DMS79 treated with DMSO at 0.1 percent for 48 hours (cell line): Measurements from ENCODE around the gene GRPEL2.
A peak's percentile ranks its signal among the peaks of the same experiment; 100 is the strongest.

ENCODE experiments used
- DNase-seq: peaks from one replicate; lab custom pipeline; 2025; lab: John Stamatoyannopoulos, UW

GRPEL2 gene, protein sequence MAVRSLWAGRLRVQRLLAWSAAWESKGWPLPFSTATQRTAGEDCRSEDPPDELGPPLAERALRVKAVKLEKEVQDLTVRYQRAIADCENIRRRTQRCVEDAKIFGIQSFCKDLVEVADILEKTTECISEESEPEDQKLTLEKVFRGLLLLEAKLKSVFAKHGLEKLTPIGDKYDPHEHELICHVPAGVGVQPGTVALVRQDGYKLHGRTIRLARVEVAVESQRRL

DNA sequence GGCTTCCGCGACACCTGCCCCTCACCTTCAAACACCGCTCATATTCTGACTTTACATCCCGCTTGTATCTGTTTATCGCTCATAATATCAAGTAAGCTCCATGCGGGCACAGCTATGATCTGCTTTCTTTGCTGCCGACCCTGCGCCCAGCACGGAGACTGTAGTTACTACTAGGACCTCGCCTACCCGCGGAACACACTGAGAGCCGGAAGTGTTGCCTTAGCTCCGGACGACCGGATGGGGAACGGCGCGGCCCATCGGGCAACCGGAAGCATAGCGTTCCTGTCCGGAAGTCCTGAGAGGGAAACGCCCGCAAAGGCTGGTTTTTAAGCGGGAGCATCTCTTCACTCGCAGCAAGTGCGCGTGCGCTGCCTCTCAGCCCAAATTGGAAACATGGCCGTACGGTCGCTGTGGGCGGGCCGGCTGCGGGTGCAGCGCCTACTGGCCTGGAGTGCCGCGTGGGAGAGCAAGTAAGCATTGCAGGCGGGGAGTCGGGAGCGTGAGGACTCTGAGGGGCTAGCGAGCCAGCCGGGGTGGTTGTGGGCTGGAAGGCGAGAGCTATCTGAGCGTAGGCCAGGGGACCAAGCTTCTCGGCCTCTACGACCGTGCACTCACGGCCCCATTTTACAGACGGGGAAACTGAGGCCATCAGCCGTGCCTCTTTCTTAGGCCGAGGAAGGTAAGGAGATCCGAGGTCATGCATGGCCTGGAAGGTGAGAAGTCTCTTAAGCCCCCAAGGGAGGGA is at the start of gene GRPEL2:
Gene GRPEL2, plus strand, starts transcription at position 353 of the 745 bp plus-strand sequence. Its CDS starts 41 bp downstream, at position 394.
- DNase-seq: peak; percentile 71

DNA sequence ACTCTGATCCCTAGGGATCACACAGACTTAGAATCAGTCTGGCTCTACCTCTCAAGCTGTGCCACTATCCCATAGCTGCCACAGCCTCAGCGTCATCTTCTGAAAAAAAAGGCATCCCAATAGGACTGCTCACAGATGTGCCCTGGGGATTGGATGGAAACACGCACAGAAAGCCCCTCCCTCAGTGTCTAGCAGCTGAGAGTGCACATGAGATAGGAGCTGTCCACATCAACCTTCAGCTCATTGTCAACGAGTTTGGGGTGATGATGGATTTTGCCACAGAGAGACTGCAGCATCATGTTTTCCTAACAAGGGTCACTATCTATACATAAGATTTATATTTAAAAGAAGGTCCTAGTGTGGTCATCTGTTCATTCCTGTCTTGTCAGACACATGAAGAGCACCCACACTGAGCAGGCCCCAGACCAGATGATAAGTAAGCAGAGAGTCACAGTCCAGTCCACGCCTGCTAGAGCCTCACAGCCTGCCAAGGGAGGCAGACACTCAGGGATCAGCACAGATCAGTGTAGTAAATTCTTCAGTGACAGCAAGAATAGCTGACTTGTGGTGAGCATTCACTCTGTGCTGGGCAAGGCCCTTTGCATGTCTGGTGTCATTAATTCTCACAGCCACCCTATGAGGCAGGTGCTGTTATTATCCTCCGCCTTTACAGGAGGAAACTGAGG is 47.8 kb upstream of the GRPEL2 start:
- no peak for DNase-seq

DNA sequence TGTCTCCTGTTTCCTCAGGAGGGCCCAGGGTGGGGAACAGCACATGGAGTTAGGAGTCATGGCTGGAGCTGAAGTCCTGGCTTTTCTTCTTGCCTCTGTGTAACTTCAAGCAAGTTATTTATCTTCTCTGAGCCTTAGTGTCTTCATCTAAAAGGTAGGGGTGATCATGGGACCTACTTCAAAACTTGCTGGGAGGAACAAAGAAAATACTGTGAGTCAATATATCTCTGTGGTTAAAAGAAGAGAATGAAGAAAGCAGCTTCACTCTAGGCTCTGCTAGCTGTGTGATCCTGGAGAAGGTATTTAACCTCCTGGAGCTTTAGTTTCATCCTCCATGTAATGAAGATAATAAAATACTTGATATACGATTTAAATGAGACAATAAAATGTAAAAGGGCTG is 47.1 kb upstream of the GRPEL2 start:
- no peak for DNase-seq

DNA sequence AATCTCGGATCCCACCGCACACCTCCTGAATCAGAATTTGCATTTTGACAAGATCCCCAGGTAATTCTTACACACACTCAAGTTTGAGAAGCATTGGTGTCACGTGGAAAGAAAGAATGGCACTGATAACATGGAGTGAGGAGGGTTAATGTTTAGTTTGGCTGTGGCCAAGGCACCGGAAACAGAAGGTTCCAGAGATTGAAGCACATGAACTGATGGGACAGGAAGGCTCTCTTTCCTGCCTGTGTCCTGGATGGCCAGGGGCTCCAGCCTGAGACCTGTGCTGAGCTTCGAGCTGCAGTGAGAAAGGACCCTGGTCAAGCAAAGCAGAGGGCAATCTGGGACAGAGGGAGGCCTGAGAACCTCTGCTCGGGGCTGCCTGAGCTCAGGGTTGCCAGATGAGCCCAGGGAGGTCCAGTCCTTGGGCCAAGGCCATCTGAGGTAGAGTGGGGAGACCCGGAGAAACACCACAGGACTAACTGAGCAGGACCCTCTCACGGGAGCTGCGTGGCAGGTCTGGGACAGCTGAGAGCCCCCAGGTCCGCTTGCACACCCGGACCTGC is 46.4 kb upstream of the GRPEL2 start:
- DNase-seq: no peak

DNA sequence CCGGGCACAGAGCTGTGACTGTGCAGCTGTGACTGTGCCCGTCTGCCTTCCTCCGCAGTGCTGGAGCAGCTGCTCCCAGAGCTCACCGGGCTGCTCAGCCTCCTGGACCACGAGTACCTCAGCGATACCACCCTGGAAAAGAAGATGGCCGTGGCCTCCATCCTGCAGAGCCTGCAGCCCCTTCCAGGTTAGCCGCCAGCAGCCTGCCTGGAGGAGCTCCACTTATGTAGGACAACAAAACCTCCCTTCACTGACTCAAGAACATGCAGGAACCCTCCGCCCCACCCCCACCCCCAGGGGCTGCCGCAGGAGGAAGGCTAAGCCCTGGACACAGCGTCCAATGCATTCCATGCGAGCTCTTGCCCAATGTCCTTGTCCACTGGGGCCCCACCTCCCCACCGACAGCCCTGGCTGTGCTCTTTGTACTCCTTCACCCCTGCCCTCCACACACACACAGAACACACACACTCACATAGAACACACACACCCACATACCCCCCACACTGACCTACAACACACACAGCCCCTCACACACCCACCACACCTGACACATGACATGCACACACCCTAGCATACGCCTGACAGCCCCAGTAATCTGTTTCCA is 45.7 kb upstream of the GRPEL2 start:
- DNase-seq: no peak

DNA sequence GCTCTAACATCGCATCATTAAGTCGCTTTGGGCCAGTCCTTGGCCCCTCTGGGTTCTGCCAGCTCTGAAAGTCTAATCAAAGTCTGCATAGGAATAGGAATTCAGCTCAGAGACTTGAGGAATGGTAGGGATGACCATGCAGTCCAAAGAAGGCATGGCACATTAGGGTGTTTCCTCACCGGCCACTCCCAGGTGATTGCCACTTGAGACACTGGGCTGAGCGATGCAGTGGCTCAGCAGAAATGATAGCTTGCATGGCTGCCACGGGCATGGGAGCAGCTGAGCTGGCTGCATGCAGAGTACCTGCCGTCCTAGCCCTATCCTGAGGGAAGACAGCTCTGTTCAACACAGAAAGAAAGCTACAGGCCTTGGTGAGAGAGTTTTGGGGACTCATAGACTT is 44.9 kb upstream of the GRPEL2 start:
- DNase-seq: no peak

DNA sequence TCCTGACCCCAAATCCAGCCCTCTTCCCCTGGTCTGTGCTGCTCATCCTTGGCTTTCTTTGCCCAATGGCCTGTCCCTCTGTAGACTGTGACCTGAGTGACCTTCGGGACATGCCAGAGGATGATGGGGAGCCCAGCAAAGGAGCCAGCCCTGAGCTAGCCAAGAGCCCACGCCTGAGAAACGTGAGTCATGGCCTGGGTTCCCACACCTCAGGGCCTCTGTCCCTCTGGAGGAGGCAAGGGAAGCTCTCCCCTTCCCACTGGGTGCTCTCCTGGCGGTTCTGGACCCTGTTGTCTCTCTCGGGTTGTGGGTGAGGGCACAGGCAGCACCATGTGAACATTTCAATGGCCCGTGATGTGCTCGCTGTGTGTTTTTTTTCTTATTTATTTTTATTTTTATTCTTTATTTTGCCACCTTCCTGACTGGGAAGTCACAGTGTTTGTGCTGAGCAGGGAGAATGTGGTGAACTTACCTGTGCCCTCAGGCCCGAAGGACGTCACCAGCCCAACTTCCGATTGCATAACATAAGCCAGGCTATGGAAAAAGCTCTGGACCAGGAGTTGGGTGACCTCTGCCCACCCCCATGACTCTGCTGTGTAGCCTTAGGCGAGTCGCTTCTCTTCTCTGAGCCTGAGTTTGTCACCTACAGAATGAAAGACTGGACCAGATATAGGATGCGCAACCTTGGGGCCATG is 44.1 kb upstream of the GRPEL2 start:
- DNase-seq: no peak

DNA sequence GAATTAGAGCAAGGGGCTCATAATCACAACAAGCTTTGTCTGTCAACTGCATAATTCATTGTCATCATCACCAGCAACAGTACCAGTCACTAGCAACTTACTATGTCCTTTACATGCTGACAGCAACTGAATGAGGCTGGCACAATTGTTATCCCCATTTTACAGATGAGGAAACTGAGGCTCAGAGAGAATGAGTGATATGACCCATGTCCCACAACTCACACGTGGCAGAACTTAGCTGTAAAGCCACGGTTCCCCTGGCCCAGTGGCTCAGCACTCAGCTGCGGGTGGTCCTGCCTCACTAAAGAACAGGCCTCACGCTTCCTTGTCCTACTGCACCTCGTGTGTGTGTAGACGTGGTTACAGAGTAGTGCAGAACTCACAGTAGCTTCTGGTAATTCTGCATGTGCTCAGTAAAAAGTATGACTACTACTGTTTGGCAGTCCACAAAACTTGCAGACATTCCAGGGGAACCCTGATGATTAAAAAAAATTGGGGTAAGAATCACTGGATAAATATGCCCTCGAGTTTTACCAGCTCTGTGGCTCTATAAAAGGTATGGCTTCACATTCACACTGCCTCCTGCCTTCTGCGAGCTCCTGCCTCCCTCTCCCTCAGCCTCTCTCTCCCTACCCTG is 43.4 kb upstream of the GRPEL2 start:
- DNase-seq: no peak

DNA sequence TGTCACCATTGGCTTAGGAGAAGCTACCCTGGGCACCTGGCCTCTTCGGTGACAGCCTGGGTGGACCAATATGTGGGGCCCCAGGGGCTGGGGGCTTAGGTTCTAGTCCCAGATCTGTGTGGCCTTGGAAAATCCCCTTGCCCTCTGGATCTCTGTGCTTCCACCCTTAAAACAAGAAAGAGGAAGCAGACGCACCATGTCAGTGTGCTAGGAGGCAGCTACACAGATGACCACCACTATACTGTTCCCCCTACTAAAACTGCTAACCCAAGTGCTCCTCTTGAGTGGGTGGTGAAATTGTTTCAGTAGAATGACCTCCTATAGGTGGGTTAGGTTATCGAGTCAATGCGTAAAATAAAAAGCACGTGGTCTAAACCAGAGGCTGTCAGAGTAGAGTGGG is 42.7 kb upstream of the GRPEL2 start:
- DNase-seq: no peak

DNA sequence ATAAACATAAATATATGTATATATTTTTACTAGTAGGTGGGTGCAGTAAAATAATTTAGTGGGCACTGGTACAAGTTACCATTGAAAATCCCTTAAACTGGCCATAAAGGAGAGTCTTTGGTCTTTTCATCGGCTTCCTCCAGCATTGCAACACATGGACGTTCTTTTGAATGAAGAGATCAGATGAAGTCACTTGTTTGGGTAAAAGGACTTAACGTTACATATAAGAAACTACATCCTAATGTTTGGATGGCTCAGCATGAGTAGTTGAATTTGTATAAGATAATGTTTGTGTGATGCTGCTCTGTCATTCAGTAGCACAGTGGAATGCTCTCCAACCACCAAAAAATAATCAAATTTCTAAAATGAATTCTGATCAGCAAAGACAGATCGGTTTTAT is 42.1 kb upstream of the GRPEL2 start:
- DNase-seq: no peak

DNA sequence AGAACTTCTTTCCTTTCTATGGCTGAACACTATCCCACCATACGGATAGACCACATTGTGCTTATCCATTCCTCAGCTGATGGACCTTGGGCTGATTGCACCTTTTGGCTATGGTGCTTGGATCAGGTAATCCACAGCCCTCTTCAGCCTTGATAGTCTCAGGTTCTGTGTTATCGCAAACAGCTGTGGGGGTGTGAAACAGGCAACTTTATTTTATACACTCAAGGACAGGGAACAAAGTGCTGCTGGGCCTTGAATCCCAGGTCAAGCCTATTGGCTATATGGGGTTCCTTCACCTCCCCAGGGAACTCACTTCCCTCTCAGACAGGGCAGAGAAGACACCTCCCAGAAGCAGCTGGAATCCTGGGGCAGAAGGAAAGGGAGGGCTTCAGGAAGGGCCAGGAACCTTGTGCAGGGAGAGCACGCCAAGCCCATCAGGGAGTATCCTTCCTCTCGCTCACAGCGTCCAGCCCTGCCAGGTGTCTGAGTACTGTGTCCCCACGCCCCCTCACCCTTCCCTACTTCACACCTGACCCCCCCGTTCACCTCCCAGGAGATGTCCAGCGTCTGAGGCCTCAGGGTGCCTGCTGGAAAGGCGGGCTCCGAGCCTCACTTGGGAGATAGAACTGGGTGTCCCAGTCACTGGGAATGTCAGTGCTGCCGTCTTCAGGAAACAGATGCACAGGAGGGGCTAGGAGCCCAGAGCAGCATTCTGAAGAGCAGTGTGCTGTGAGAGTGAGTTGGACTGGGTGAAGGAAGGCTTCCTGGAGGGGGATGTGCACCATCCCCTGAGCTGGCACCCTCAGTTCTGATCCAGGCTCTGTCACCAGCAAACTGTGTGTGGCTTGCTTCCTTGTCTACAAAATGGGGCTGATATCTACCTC is 40.9 kb upstream of the GRPEL2 start:
- no peak for DNase-seq

DNA sequence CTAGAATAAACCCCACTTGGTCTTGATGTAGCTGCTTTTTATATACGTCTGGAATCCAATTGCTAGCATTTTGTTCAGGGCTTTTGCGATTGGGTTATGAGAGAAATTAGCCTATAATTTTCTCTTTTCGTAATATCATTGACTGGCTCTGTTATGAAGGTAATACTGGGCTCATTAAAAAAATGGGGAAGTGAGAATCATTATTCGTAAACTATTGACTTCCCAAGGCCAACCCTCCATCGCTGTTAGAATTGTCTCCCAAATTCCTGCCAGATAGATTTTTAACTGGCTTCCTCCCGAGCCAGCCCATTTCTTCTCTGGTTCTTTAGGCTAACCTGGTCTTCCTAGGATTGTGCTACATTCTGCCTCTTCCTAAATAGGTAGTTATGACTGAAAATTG is 35.9 kb upstream of the GRPEL2 start:
- no peak for DNase-seq

DNA sequence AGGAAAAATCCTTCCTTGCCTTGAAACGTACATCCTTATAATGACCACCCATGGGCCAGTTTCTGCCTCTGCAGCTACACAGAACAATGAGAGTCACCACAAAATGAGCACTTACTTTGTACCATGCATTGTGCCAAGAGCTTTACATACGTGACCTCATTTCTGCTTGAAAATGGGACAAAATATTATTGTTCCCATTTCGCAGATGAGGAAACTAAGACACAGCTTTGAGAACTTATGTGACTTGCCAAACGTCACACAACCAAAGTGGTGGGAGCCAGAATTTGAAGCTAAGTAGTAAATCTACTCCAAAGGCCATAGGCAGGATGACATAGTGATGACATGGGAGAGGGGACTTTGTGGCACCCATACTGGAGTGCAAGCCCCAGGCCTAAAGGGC is 34.8 kb upstream of the GRPEL2 start:
- DNase-seq: no peak

DNA sequence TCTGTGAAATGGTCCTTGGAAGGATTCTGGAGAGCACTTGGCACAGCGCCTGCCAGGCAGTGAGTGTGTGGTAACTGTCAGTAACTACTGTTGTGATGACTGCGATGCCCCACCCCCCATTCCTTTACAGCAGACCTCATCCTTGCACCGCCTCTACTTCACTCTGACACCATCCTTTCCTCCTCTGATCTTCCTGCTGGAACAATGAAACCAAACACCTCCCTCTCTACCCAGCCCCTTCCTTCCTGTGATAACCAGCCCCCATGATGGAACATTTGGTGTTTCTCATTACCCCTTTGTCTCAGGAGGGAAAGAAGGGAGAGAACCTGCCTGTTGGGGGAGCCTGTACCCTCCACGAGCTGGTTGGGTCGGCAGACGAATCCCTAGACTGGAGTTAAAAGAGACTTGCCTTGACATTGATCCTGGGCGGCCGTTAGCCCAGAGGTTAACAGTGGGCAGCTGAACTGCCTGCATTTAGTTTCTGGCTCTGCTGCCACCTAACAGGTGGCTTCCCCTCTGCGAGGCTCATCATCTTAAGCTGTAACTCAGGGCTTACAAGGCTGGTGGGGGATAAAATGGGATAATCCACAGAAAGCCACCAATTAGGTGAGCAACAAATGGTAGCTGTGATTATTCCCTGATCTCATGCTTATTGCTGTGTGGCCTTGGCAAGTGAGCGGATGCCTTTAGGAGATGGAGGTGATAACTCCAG is 34.2 kb upstream of the GRPEL2 start:
- peak; percentile 2 for DNase-seq

DNA sequence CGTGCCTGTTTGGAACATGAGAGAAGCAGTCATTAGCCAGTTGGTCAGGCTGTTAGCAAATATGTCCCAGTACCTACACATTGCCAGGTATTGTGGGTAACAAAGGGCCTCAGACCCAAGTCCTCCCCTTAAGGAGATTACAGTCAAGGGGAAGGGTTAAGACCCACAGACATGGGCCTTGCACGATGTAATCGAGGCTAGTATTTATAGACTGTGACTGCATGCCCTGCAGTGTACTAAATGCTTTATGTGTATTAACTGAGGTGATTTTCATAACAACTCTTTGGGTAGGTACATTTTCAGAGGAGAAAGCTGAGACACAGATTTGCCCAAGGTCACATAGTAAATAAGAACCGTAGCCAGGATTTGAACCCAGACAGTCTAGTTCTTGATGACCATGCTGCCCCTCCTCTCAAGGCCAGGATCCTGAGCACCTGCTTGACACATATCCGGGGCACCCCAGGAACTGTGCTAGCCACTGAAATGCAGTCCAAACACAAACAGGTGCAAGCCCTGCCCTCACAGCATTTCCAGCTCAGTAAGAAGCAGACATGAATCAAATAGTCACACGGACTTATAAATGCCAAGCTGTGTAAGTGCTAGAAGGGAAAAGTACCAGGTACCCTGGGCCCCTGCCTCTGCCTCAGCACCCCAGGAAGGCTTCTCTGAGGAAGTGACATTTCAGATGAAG is 32.0 kb upstream of the GRPEL2 start:
- DNase-seq: no peak

DNA sequence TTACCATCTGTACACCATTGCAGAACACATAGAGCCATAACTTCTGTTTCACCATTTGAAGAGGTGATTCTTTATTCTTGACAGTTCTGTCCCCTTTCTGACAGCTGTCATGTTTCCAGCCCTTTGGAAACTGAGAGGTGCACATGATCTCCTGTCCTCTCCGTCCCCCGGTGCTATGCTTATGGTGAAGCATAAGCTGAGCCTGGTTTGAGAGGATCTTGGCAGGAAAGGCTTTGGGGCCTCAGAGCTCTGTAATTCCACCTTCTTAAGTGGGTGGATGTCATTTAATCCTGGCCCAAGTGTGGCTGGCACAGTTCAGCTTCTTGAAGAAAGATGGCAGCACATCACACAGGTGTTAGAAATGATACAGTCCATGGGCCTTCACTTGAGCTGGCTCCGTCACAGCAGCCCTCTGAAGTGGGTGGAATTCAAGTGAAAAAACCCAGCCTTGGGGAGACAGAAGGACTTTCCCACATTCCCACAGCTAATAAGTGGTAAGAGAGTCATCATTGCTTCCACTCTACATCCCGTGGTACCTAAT is 30.7 kb upstream of the GRPEL2 start:
- DNase-seq: no peak

DNA sequence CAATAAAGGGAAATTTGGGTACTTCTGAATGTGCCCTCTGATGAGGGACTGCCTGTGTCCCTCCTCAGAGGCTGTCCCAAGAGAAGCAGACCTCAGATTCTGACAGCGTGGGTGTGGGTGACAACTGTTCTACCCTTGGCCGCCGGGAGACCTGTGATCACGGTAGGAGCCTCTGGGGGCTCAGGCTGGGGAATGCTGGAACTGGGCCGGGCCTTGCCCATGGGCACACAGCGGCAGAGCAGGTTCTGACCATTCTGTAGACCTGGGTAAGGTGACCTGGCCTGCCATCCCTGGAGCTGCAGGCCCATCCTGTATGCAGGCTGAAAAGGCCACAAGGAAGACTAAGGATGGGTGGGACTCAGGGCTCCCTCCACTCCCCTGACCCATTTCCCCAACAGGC is 29.5 kb upstream of the GRPEL2 start:
- DNase-seq: no peak

DNA sequence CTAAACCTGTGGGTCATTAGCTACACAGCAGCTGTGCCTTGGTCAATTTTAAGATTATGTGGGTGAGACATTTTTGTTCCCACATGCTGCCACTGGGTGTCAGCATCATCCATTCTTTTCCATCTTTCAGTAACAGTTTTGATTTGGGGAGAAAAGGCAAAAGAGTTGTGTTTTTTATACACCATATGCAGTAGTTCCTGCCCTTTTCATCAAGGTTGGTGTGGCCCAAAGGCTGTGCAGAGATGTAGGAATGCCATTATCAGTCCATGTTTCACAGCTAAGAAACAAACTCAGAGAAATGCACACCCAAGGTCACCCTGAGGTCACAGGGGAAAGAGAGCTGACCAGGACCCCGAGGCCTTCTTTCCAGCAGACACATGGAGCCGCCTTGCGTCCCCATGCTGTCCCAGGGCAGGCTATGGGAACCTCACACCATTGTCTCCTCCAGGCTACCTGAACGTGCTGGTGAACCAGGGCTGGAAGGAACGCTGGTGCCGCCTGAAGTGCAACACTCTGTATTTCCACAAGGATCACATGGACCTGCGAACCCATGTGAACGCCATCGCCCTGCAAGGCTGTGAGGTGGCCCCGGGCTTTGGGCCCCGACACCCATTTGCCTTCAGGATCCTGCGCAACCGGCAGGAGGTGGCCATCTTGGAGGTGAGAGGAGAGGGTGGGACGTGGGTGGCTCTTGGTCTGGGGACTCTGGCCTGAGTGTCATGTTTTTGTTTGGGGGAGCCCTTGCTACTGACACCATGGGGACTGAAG is 27.8 kb upstream of the GRPEL2 start:
- DNase-seq: peak; percentile 31
